Heart left ventricle (tissue), 13 donors: Measurements from ENCODE around the gene LRP1B.
"Not testable (repeated sequence)": the region's sequence is repeated elsewhere in the genome, so short reads cannot be mapped to it uniquely, and the experiment has no call there.

Experiments used
- POLR2A ChIP-seq, 2 donors: fragments of 450-650 bp; IDR thresholded peaks; one replicate each; pipeline ENCODE4 v1.6.1; 2017; ENCODE audit warnings: antibody characterized with exemption in 2 of 2, mild to moderate bottlenecking in 2 of 2, moderate library complexity in 2 of 2
- TF ChIP-seq, protein P1 (sequence below), 12 donors: fragments of 200-600 bp; sonication (generic) in 4 of 12; IDR thresholded peaks; one replicate each; pipeline versions ENCODE4 v1.5.0 to v1.8.0; 2018 to 2022; ENCODE audit warnings: antibody characterized with exemption in 12 of 12, mild to moderate bottlenecking in 5 of 12
- donor health status: ischemic (EF 13 %, LVEDD 7.1; RV severe dilation, severe dysfunction).
- donor health status: DM: no; HTN: yes; CAD: no.
- donor health status: DM: no; HTN: no; CAD: no.
- donor health status: ischemic (EF 25% LVEDD 6.9; RV normal size, moderate dysfunction).
- donor health status: ischemic (EF 25% LVEDD 5.7; RV mildly dilated, moderate dysfunction).
- donor health status: ischemic (EF 35%, LVEDD 5.7; RV mildly dilated, moderate dysfunction).
- donor health status: nonischemic (EF 11% LVEDD 7.7; RV severe dilation, severe dysfunction).
- donor health status: DM: yes; HTN: yes; CAD: no.
- donor health status: PGD.
- donor health status: ischemic (EF 29% LVEDD 5.4; RV normal size, mild dysfunction).
- donor health status: nonischemic (EF 23%, LVEDD 6.1; RV moderate dilation, normal function).

DNA sequence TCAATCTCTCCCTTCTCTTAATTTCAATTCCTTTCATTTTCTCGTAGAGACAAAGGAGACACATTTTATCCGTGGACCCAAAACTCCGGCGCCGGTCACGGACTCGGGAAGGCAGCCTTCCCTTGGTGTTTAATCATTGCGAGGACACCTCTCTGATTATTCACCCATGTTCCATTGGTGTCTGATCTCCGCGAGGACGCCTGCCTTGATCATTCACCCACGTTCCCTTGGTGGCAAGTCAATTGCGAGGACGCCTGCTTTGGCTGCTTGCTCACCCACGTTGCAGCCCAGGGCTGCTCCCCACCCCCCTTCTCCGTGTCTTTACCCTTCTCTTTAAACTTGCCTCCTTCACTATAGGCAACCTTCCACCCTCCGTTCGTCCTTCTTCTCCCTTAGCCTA lies 1703.8 kb downstream of the LRP1B start:
- TF ChIP-seq, protein P1, sequence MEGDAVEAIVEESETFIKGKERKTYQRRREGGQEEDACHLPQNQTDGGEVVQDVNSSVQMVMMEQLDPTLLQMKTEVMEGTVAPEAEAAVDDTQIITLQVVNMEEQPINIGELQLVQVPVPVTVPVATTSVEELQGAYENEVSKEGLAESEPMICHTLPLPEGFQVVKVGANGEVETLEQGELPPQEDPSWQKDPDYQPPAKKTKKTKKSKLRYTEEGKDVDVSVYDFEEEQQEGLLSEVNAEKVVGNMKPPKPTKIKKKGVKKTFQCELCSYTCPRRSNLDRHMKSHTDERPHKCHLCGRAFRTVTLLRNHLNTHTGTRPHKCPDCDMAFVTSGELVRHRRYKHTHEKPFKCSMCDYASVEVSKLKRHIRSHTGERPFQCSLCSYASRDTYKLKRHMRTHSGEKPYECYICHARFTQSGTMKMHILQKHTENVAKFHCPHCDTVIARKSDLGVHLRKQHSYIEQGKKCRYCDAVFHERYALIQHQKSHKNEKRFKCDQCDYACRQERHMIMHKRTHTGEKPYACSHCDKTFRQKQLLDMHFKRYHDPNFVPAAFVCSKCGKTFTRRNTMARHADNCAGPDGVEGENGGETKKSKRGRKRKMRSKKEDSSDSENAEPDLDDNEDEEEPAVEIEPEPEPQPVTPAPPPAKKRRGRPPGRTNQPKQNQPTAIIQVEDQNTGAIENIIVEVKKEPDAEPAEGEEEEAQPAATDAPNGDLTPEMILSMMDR (IDR thresholded peaks at IDR 0.05) = not testable (repeated sequence)
- TF ChIP-seq POLR2A (IDR thresholded peaks at IDR 0.05) = not testable (repeated sequence)
